GM23338 (cell line): ENCODE results near the gene USP32. TPM values are rescaled to one million over a fixed set of nuclear protein-coding genes. Genes with fewer than 3 reads are reported as not detected.

Experiments used
- ATAC-seq: fragments of 200-7000 bp; cut with Tn5 transposase; 3 replicates; pipeline ENCODE4 v1.9.1; 2020
- DNase-seq: peaks from one replicate; pipeline ENCODE4 v3.0.0-alpha.2; 2015; ENCODE audit warnings: low spot score
- H2AFZ ChIP-seq: fragments of 200-600 bp; sonication (generic); 2 replicates; pipeline ENCODE4 v1.8.0; 2016; ENCODE audit warnings: antibody characterized with exemption, mild to moderate bottlenecking, moderate library complexity
- H3F3A ChIP-seq: fragments of 200-600 bp; sonication (generic); replicated peaks from 2 replicates; pipeline ENCODE4 v1.8.0; 2017; ENCODE audit warnings: antibody characterized with exemption, mixed run types, low read depth
- H3K27ac ChIP-seq: fragments of 200-600 bp; sonication (generic); 2 replicates; pipeline ENCODE4 v1.6.1; 2016; ENCODE audit warnings: low read depth
- H3K27me3 ChIP-seq: fragments of 200-600 bp; sonication (generic); 2 replicates; pipeline ENCODE4 v1.8.0; 2016; ENCODE audit warnings: mild to moderate bottlenecking, mixed run types, moderate library complexity; ENCODE audit not compliant: insufficient read depth
- H3K36me3 ChIP-seq: fragments of 200-600 bp; sonication (generic); 2 replicates; pipeline ENCODE4 v1.8.0; 2016; ENCODE audit warnings: mild to moderate bottlenecking; ENCODE audit not compliant: insufficient read depth
- H3K4me1 ChIP-seq: fragments of 200-600 bp; sonication (generic); 2 replicates; pipeline ENCODE4 v1.8.0; 2016; ENCODE audit warnings: mild to moderate bottlenecking, moderate library complexity; ENCODE audit not compliant: insufficient read depth
- H3K4me2 ChIP-seq: fragments of 200-600 bp; sonication (generic); 2 replicates; pipeline ENCODE4 v1.7.1; 2017; ENCODE audit warnings: mixed run types
- H3K4me3 ChIP-seq: fragments of 200-600 bp; sonication (generic); 2 replicates; pipeline ENCODE4 v1.6.1; 2016; ENCODE audit warnings: mixed run types
- H3K79me2 ChIP-seq: fragments of 200-600 bp; sonication (generic); replicated peaks from 2 replicates; pipeline ENCODE4 v1.8.0; 2017; ENCODE audit warnings: mild to moderate bottlenecking; ENCODE audit not compliant: insufficient read depth
- H3K9me2 ChIP-seq: fragments of 200-600 bp; sonication (generic); 2 replicates; pipeline ENCODE4 v1.8.0; 2017; ENCODE audit not compliant: insufficient read depth
- H4K20me1 ChIP-seq: fragments of 200-600 bp; sonication (generic); replicated peaks from 2 replicates; pipeline ENCODE4 v1.8.0; 2017; ENCODE audit warnings: mild to moderate bottlenecking; ENCODE audit not compliant: insufficient read depth
- H3K27ac Mint-ChIP-seq: 2 replicates; pipeline ENCODE4 v1.8.0; 2020; ENCODE audit warnings: inconsistent platforms, mild to moderate bottlenecking, moderate library complexity, mixed read lengths
- H3K27me3 Mint-ChIP-seq: 3 replicates; pipeline ENCODE4 v1.8.0; 2022; ENCODE audit warnings: low read depth, mild to moderate bottlenecking, moderate library complexity, mixed read lengths, inconsistent platforms; ENCODE audit not compliant: insufficient read depth, poor library complexity
- H3K36me3 Mint-ChIP-seq: 3 replicates; pipeline ENCODE4 v1.8.0; 2021; ENCODE audit warnings: low read depth, mild to moderate bottlenecking, inconsistent platforms, moderate library complexity, mixed read lengths
- H3K4me1 Mint-ChIP-seq: 3 replicates; pipeline ENCODE4 v1.8.0; 2020; ENCODE audit warnings: mild to moderate bottlenecking, inconsistent platforms, mixed read lengths
- H3K4me3 Mint-ChIP-seq: 3 replicates; pipeline ENCODE4 v1.8.0; 2021; ENCODE audit warnings: moderate library complexity, mild to moderate bottlenecking, inconsistent platforms, mixed read lengths
- H3K9me3 Mint-ChIP-seq: 3 replicates; pipeline ENCODE4 v1.8.0; 2020; ENCODE audit warnings: moderate library complexity, mild to moderate bottlenecking, inconsistent platforms, mixed read lengths
- EZH2 ChIP-seq: fragments of 200-600 bp; sonication (generic); IDR thresholded peaks from one replicate; pipeline ENCODE4 v1.8.0; 2017; ENCODE audit warnings: antibody characterized with exemption, mild to moderate bottlenecking, low read depth; ENCODE audit not compliant: unreplicated experiment
- EZH2phosphoT487 ChIP-seq: fragments of 200-600 bp; sonication (generic); IDR thresholded peaks from one replicate; pipeline ENCODE4 v1.8.1; 2018; ENCODE audit warnings: antibody characterized with exemption; ENCODE audit not compliant: unreplicated experiment
- NANOG ChIP-seq: IDR thresholded peaks from 2 replicates; pipeline ENCODE4 v1.6.1; 2016; ENCODE audit warnings: antibody characterized with exemption, borderline replicate concordance
- POLR2AphosphoS5 ChIP-seq: IDR thresholded peaks from 2 replicates; pipeline ENCODE4 v1.6.1; 2016; ENCODE audit warnings: antibody characterized with exemption, low read depth
- STAT1 ChIP-seq: IDR thresholded peaks from one replicate; pipeline ENCODE4 v1.6.1; 2016; ENCODE audit warnings: antibody characterized with exemption; ENCODE audit not compliant: unreplicated experiment
- ZNF114 ChIP-seq: fragments of 250-450 bp; sonication (Bioruptor Pico); IDR thresholded peaks from 2 replicates; pipeline ENCODE4 v1.5.0; 2020; ENCODE audit warnings: mild to moderate bottlenecking, moderate library complexity
- ZNF331 ChIP-seq: fragments of 250-450 bp; sonication (Bioruptor Pico); IDR thresholded peaks from 2 replicates; pipeline ENCODE4 v1.5.0; 2020; ENCODE audit warnings: low read depth, mild to moderate bottlenecking, moderate library complexity
- polyA plus RNA-seq: library from polyadenylated mRNA; unstranded; fragments of >200 nt; fragmentation: Nextera tagmentation; extraction: Ambion mirVana; gene quantifications from 2 replicates; pipeline ENCODE4 v1.2.1, GENCODE V29; 2016
- total RNA-seq: library from RNA; depleted of rRNA; stranded (reverse); fragments of >200 nt; shearing (Covaris generic); gene quantifications from 2 replicates; pipeline ENCODE4 v1.2.3, GENCODE V29; 2014
- TF ChIP-seq, protein P1 (sequence below): fragments of 250-450 bp; sonication (Bioruptor Pico); IDR thresholded peaks from 2 replicates; pipeline ENCODE4 v1.5.0; 2020; ENCODE audit warnings: mild to moderate bottlenecking, moderate library complexity
- TF ChIP-seq, protein P2 (sequence below): IDR thresholded peaks from 2 replicates; pipeline ENCODE4 v1.6.1; 2016; ENCODE audit warnings: antibody characterized with exemption

The USP32 gene
- total and polyA plus RNA-seq, 2 experiments from 2014 or later = 43.6 to 129 TPM

DNA sequence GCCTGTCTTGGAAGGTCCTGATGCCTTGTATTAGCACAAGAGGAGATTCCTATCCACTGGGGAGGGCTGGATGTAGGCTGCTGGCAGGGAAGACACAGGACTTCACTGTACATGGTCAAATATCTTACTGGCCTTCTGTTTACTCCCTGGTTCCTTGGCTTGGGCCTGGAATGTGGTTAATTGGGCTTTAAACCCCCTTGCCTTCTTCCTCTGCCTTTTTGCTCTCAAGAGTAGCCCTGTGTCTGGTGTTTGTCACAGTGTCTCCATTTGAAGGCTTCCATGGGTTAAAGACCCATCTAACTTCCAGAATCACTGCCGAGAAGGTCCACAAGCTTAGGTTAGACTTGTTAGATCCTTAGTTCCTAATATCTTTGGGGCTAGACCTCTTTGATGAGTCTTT is 23.2 kb upstream of the USP32 start (continued):
- TF ChIP-seq, protein P1, sequence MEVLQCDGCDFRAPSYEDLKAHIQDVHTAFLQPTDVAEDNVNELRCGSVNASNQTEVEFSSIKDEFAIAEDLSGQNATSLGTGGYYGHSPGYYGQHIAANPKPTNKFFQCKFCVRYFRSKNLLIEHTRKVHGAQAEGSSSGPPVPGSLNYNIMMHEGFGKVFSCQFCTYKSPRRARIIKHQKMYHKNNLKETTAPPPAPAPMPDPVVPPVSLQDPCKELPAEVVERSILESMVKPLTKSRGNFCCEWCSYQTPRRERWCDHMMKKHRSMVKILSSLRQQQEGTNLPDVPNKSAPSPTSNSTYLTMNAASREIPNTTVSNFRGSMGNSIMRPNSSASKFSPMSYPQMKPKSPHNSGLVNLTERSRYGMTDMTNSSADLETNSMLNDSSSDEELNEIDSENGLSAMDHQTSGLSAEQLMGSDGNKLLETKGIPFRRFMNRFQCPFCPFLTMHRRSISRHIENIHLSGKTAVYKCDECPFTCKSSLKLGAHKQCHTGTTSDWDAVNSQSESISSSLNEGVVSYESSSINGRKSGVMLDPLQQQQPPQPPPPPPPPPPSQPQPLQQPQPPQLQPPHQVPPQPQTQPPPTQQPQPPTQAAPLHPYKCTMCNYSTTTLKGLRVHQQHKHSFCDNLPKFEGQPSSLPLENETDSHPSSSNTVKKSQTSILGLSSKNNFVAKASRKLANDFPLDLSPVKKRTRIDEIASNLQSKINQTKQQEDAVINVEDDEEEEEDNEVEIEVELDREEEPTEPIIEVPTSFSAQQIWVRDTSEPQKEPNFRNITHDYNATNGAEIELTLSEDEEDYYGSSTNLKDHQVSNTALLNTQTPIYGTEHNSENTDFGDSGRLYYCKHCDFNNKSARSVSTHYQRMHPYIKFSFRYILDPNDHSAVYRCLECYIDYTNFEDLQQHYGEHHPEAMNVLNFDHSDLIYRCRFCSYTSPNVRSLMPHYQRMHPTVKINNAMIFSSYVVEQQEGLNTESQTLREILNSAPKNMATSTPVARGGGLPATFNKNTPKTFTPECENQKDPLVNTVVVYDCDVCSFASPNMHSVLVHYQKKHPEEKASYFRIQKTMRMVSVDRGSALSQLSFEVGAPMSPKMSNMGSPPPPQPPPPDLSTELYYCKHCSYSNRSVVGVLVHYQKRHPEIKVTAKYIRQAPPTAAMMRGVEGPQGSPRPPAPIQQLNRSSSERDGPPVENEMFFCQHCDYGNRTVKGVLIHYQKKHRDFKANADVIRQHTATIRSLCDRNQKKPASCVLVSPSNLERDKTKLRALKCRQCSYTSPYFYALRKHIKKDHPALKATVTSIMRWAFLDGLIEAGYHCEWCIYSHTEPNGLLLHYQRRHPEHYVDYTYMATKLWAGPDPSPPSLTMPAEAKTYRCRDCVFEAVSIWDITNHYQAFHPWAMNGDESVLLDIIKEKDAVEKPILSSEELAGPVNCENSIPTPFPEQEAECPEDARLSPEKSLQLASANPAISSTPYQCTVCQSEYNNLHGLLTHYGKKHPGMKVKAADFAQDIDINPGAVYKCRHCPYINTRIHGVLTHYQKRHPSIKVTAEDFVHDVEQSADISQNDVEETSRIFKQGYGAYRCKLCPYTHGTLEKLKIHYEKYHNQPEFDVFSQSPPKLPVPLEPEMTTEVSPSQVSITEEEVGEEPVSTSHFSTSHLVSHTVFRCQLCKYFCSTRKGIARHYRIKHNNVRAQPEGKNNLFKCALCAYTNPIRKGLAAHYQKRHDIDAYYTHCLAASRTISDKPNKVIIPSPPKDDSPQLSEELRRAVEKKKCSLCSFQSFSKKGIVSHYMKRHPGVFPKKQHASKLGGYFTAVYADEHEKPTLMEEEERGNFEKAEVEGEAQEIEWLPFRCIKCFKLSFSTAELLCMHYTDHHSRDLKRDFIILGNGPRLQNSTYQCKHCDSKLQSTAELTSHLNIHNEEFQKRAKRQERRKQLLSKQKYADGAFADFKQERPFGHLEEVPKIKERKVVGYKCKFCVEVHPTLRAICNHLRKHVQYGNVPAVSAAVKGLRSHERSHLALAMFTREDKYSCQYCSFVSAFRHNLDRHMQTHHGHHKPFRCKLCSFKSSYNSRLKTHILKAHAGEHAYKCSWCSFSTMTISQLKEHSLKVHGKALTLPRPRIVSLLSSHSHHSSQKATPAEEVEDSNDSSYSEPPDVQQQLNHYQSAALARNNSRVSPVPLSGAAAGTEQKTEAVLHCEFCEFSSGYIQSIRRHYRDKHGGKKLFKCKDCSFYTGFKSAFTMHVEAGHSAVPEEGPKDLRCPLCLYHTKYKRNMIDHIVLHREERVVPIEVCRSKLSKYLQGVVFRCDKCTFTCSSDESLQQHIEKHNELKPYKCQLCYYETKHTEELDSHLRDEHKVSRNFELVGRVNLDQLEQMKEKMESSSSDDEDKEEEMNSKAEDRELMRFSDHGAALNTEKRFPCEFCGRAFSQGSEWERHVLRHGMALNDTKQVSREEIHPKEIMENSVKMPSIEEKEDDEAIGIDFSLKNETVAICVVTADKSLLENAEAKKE = no peak
- TF ChIP-seq NANOG = no peak
- no peak for TF ChIP-seq ZNF114
- TF ChIP-seq POLR2AphosphoS5 = no peak
- TF ChIP-seq EZH2 = no peak

DNA sequence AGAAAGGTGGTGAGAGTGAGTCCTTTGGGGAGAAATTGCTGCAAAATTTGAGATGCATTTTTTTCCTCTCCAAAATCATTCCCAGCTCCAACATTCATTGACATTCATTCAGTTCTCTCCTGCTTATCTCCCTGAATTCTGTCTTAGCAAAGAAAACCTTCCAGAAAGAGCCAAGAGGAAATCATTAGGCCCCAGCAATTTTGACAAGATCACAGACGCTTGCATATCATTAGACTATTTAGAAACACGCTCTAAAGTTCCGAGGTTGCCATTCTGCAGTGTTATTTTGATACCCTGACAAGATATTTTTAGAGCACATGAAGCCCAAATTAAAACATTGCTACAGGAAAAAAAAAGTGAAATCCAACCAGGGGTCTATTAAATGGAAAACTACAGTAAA is 20.8 kb upstream of the USP32 start:
- DNase-seq = no peak
- Mint-ChIP-seq H3K36me3 (peaks cover 9% of the 10 kb centered on the region; the same call in 2 of the 3 replicates), H3K9me3 (peaks cover 12% of the 10 kb centered on the region; the same call in 2 of the 3 replicates), H3K4me1 (no peaks in the 10 kb centered on the region), H3K27ac (no peak overlapping the region), H3K4me3 (no peak overlapping the region), H3K27me3 (peaks cover 2% of the 10 kb centered on the region)
- no peaks in the 10 kb centered on the region for H3K79me2 ChIP-seq
- 0 out of 2 replicates have a peak, but pooled peaks cover 3% of the 10 kb centered on the region for H3F3A ChIP-seq
- H3K27ac ChIP-seq = no peak overlapping the region
- no peak for ATAC-seq
- H3K4me3 ChIP-seq = no peak overlapping the region
- peaks cover 6% of the 10 kb centered on the region; the same call in 1 of the 2 replicates for H3K4me1 ChIP-seq
- H3K27me3 ChIP-seq = no peaks in the 10 kb centered on the region
- H3K36me3 ChIP-seq = no peaks in the 10 kb centered on the region
- peak overlapping the region; percentile 52; the same call in 1 of the 2 replicates for H2AFZ ChIP-seq
- no peaks in the 10 kb centered on the region for H4K20me1 ChIP-seq
- H3K4me2 ChIP-seq = no peak overlapping the region
- no peaks in the 10 kb centered on the region for H3K9me2 ChIP-seq
- TF ChIP-seq, protein P2, sequence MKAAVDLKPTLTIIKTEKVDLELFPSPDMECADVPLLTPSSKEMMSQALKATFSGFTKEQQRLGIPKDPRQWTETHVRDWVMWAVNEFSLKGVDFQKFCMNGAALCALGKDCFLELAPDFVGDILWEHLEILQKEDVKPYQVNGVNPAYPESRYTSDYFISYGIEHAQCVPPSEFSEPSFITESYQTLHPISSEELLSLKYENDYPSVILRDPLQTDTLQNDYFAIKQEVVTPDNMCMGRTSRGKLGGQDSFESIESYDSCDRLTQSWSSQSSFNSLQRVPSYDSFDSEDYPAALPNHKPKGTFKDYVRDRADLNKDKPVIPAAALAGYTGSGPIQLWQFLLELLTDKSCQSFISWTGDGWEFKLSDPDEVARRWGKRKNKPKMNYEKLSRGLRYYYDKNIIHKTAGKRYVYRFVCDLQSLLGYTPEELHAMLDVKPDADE = no peak
- no peak for TF ChIP-seq POLR2AphosphoS5
- TF ChIP-seq EZH2phosphoT487 = no peak
- TF ChIP-seq NANOG = no peak
- no peak for TF ChIP-seq STAT1
- TF ChIP-seq ZNF331 (CRISPR knock-in tag) = no peak
- TF ChIP-seq, protein P1 = no peak
- no peak for TF ChIP-seq ZNF114
